Measurements from ENCODE around the gene OLFM4.

GRCh38 chr13:52980695-52981094 is 47.9 kb upstream of the OLFM4 start:
- TF ChIP-seq CTCF (conservative IDR thresholded peaks at IDR 0.05; ENCODE audit: low read depth in 2 of 2) (no peak), EZH2 (IDR thresholded peaks at IDR 0.05; ENCODE audit: low read depth, unreplicated experiment) (no peak), REST (IDR thresholded peaks at IDR 0.05; ENCODE audit: unreplicated experiment) (no peak), POLR2AphosphoS5 (IDR thresholded peaks at IDR 0.05; ENCODE audit: low read depth) (no peak), JUNB (IDR thresholded peaks at IDR 0.05; ENCODE audit: unreplicated experiment) (no peak), CREB1 (CRISPR knock-in tag; IDR thresholded peaks at IDR 0.05; ENCODE audit: low read depth) (no peak), EZH2phosphoT487 (IDR thresholded peaks at IDR 0.05; ENCODE audit: unreplicated experiment) (no peak)
